ENCODE results near the gene APOB. TPM values are rescaled to one million over a fixed set of nuclear protein-coding genes. Genes with fewer than 3 reads are reported as not detected.

Gene APOB
- total and polyA plus RNA-seq, 2 of the 13 experiments (the other 11 are each of a cell fraction or from before 2014, with no cell fraction given): 1,569 to 2,515 TPM

DNA sequence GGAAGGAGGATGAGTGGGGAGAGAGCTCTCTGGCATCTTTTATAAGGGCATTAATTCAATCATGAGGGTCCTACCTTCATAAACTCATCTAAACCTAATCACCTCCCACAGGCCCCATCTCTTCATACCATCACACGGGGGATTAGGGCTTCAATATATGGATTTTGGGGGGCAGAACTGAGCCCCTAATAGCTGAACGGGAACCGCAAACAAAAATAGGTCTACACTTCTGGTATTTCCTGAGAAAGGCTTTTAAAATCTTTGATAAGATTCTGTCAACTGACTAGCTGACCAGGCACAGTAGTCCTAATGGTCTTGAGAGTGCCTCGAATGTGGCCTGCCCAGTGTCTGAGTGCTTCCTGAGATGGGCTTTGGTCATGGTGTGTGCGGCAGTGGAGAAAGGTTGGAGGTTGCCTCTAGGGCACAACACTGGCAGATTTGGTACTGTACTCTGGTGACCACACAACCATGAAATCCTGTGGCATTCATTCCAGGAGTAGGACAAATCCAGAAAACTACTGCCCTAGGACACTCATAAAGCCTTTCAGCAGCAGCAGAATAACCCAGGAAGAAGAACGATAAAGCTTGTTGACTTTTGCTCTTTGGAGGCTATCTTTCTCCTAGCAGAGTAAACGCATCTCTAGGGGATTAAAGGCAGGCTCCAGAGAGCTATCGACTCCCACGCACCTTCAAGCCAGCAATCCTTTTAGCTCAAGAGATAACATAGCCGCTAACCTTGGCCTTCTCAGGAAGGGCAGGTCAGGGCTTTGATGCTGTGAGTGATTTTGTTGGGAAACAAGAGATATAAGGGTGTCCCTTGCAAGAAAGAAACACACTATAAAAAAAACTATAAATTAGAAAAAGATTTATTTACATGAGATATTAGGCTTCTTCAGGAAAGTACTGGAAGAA is 12.3 kb upstream of the APOB start (continued):
- TF ChIP-seq, protein P1, sequence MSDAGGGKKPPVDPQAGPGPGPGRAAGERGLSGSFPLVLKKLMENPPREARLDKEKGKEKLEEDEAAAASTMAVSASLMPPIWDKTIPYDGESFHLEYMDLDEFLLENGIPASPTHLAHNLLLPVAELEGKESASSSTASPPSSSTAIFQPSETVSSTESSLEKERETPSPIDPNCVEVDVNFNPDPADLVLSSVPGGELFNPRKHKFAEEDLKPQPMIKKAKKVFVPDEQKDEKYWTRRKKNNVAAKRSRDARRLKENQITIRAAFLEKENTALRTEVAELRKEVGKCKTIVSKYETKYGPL (CRISPR knock-in tag; IDR thresholded peaks at IDR 0.05): no peak
- TF ChIP-seq MIER3 (CRISPR knock-in tag; IDR thresholded peaks at IDR 0.05; ENCODE audit: borderline replicate concordance) (peak; percentile 97), ZNF766 (CRISPR knock-in tag; IDR thresholded peaks at IDR 0.05; ENCODE audit: borderline replicate concordance) (peak; percentile 89; the same call in 1 of the 2 replicates), SP4 (CRISPR knock-in tag; IDR thresholded peaks at IDR 0.05) (0 out of 2 replicates have a peak, but pooled peaks have one; percentile 33), ZNF33B (CRISPR knock-in tag; IDR thresholded peaks at IDR 0.05) (peak; percentile 76; the same call in 1 of the 2 replicates), ERF (CRISPR knock-in tag; IDR thresholded peaks at IDR 0.05) (peak; percentile 95), ZMYM4 (CRISPR knock-in tag; IDR thresholded peaks at IDR 0.05) (peak; percentile 94), JUNB (CRISPR knock-in tag; IDR thresholded peaks at IDR 0.05; ENCODE audit: borderline replicate concordance) (0 out of 2 replicates have a peak, but pooled peaks have one; percentile 54), FOXK1 (CRISPR knock-in tag; IDR thresholded peaks at IDR 0.05; ENCODE audit: borderline replicate concordance, low read depth) (peak; percentile 95), ZNF879 (CRISPR knock-in tag; IDR thresholded peaks at IDR 0.05) (no peak), STAT5B (CRISPR knock-in tag; IDR thresholded peaks at IDR 0.05) (peak; percentile 89; the same call in 1 of the 2 replicates), KDM5A (IDR thresholded peaks at IDR 0.05; ENCODE audit: borderline replicate concordance, low read length) (no peak; the same call in 1 of the 2 replicates), ZFP41 (CRISPR knock-in tag; IDR thresholded peaks at IDR 0.05; ENCODE audit: borderline replicate concordance) (no peak), NKX3-1 (CRISPR knock-in tag; IDR thresholded peaks at IDR 0.05) (peak; percentile 99), AKAP8 (CRISPR knock-in tag; IDR thresholded peaks at IDR 0.05) (peak; percentile 98), ZNF557 (CRISPR knock-in tag; IDR thresholded peaks at IDR 0.05) (peak; percentile 79; the same call in 1 of the 2 replicates), ZSCAN20 (CRISPR knock-in tag; IDR thresholded peaks at IDR 0.05; ENCODE audit: borderline replicate concordance) (no peak)
- TF ChIP-seq, protein P2, sequence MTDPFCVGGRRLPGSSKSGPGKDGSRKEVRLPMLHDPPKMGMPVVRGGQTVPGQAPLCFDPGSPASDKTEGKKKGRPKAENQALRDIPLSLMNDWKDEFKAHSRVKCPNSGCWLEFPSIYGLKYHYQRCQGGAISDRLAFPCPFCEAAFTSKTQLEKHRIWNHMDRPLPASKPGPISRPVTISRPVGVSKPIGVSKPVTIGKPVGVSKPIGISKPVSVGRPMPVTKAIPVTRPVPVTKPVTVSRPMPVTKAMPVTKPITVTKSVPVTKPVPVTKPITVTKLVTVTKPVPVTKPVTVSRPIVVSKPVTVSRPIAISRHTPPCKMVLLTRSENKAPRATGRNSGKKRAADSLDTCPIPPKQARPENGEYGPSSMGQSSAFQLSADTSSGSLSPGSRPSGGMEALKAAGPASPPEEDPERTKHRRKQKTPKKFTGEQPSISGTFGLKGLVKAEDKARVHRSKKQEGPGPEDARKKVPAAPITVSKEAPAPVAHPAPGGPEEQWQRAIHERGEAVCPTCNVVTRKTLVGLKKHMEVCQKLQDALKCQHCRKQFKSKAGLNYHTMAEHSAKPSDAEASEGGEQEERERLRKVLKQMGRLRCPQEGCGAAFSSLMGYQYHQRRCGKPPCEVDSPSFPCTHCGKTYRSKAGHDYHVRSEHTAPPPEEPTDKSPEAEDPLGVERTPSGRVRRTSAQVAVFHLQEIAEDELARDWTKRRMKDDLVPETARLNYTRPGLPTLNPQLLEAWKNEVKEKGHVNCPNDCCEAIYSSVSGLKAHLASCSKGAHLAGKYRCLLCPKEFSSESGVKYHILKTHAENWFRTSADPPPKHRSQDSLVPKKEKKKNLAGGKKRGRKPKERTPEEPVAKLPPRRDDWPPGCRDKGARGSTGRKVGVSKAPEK (CRISPR knock-in tag; IDR thresholded peaks at IDR 0.05; ENCODE audit: borderline replicate concordance): peak; percentile 74; the same call in 1 of the 2 replicates
- TF ChIP-seq, protein P3, sequence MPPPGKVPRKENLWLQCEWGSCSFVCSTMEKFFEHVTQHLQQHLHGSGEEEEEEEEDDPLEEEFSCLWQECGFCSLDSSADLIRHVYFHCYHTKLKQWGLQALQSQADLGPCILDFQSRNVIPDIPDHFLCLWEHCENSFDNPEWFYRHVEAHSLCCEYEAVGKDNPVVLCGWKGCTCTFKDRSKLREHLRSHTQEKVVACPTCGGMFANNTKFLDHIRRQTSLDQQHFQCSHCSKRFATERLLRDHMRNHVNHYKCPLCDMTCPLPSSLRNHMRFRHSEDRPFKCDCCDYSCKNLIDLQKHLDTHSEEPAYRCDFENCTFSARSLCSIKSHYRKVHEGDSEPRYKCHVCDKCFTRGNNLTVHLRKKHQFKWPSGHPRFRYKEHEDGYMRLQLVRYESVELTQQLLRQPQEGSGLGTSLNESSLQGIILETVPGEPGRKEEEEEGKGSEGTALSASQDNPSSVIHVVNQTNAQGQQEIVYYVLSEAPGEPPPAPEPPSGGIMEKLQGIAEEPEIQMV (CRISPR knock-in tag; IDR thresholded peaks at IDR 0.05; ENCODE audit: low read depth): peak; percentile 78
- TF ChIP-seq, protein P4, sequence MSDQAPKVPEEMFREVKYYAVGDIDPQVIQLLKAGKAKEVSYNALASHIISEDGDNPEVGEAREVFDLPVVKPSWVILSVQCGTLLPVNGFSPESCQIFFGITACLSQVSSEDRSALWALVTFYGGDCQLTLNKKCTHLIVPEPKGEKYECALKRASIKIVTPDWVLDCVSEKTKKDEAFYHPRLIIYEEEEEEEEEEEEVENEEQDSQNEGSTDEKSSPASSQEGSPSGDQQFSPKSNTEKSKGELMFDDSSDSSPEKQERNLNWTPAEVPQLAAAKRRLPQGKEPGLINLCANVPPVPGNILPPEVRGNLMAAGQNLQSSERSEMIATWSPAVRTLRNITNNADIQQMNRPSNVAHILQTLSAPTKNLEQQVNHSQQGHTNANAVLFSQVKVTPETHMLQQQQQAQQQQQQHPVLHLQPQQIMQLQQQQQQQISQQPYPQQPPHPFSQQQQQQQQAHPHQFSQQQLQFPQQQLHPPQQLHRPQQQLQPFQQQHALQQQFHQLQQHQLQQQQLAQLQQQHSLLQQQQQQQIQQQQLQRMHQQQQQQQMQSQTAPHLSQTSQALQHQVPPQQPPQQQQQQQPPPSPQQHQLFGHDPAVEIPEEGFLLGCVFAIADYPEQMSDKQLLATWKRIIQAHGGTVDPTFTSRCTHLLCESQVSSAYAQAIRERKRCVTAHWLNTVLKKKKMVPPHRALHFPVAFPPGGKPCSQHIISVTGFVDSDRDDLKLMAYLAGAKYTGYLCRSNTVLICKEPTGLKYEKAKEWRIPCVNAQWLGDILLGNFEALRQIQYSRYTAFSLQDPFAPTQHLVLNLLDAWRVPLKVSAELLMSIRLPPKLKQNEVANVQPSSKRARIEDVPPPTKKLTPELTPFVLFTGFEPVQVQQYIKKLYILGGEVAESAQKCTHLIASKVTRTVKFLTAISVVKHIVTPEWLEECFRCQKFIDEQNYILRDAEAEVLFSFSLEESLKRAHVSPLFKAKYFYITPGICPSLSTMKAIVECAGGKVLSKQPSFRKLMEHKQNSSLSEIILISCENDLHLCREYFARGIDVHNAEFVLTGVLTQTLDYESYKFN (CRISPR knock-in tag; conservative IDR thresholded peaks at IDR 0.05): peak; percentile 99

All from HepG2 (cell line).